ENCODE results near the gene MICALL2.

MICALL2 gene

DNA sequence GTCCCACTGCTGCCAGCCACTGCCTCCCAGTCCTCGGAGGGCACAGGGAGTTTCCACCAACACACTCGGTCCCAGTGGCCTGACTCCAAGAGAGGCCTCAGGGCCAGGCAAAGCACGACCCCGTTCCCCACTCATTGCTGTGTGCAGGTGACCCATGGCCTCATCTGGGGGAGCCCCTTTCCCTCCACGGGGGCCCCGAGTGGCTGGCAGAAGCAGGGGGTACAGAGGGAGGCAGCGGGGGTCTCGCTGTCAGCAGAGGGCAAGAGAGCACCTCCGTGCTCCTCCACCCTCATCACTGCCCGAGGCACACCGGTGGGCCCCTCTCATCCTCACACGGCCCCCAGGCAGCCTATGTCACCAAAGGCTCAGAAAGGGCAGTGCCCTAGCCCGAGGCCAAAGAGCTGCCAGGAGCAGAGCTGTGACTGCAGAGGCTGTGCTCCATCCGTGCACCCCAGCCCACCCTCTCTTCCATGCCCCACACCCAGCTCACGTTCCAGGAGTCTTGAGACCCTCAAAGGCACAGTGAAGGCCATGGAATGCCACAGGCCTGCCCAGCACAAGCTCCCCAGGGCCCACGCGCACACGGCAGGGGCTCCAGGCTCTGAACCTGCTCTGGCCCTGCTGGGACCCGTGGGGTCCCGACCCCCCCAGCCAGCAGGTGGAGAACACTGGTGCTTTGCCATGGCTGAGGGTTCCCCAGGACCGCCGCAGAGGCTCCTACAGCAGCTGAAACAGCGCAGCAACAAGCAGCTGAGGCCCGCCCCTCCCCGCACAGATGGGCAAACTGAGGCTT, 25.9 kb downstream of the MICALL2 start:
- TF ChIP-seq, protein P1, sequence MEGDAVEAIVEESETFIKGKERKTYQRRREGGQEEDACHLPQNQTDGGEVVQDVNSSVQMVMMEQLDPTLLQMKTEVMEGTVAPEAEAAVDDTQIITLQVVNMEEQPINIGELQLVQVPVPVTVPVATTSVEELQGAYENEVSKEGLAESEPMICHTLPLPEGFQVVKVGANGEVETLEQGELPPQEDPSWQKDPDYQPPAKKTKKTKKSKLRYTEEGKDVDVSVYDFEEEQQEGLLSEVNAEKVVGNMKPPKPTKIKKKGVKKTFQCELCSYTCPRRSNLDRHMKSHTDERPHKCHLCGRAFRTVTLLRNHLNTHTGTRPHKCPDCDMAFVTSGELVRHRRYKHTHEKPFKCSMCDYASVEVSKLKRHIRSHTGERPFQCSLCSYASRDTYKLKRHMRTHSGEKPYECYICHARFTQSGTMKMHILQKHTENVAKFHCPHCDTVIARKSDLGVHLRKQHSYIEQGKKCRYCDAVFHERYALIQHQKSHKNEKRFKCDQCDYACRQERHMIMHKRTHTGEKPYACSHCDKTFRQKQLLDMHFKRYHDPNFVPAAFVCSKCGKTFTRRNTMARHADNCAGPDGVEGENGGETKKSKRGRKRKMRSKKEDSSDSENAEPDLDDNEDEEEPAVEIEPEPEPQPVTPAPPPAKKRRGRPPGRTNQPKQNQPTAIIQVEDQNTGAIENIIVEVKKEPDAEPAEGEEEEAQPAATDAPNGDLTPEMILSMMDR (IDR thresholded peaks at IDR 0.05; ENCODE audit: low read depth, low read length, missing control alignments), result no peak
- H3K4me3 ChIP-seq (ENCODE audit: low read depth, low read length), result no peak overlapping the region
- no peak for DNase-seq (ENCODE audit: low read depth)

DNA sequence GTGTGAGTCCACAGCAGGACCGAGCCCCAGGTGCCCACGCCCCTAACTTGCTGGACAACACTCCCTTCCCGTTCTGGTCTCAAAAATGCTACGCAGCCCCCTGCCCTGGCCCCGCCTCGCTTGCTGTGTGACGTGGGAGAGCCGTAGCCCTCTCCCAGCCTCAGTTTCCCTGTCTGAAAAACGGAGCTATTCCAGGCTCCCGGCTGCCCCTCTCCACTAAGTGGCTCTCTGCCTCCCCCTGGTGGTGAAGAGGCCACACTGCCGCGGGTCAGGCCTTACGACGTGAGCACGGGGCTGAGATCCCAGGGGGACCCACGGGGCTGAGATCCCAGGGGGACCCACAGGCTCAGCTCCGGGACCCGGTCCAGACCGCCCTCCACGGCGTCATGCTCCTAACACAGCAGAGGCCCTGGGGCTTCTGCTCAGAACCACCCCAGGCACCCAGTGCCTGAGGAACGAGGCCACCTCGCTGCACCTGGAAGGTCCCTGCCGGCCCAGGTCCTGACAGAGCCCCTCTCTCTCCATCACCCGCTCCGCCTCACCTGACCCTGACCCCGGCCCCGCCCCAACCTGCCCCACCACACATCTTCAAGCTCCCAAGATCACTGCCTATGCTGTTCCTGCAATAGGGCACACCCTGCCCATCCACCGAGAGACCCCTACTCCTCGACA, 26.7 kb downstream of the MICALL2 start:
- no peak for DNase-seq (ENCODE audit: low read depth)
- no peak overlapping the region for H3K4me3 ChIP-seq (ENCODE audit: low read depth, low read length)
- TF ChIP-seq, protein P1 (IDR thresholded peaks at IDR 0.05; ENCODE audit: low read depth, low read length, missing control alignments), result peak; percentile 96

DNA sequence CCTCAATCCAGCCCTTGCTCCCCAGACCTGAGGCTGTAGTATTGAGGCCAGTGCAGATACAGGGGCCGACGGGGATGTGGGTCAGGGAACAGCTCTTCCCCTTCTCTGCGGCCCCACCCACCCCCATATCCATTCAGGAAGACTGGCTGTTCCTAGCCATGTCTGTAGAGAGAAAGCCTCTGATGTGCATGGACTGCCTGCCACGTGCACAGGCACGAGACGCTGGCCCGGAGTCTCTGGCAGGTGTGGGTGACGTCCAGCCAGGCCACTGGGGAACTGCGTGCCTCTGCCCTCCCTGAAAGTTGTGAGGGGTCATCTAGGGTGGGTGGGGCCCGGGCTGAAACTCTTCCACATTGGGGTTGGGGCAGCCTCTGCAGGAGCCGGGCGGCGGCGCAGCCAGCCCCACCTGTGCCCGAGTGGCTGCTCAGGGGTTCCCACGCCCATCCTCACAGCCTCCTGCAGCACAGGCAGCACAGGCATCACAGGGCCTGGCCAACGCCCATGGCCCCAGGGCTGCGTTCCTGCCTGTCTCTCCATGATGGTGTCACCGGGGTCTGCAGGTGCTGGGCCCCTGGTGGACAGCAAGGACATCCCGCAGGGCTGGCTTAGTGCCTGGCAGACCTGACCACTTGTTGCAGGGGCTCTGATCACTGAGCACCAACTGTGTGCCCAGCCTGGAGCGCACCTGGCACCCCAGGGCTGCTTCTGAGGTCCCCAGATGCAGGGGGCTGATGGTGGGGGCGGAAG, 27.5 kb downstream of the MICALL2 start:
- H3K4me3 ChIP-seq (ENCODE audit: low read depth, low read length), result no peak overlapping the region
- no peak for DNase-seq (ENCODE audit: low read depth)
- TF ChIP-seq, protein P1 (IDR thresholded peaks at IDR 0.05; ENCODE audit: low read depth, low read length, missing control alignments), result no peak

DNA sequence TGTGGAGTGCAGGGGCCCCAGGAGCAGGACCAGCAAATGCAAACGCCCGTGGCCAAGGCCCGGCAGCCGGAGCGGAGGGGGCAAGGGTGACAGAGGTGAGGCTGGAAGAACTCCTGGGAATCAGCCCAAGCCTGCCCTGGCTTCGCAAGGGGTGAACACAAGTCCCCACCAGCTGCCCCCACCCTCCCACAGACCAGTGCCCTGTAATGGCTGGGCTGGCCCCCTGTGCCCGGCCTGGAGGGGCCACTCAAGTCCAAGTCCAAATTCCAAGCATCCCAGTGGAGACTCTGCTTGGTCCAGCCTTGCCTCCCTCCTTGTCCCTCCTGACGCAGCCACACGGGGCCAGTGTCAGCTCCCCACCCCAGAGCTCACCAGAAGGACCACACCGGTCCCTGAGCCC, 28.0 kb downstream of the MICALL2 start:
- TF ChIP-seq, protein P1 (IDR thresholded peaks at IDR 0.05; ENCODE audit: low read depth, low read length, missing control alignments), result no peak
- no peak overlapping the region for H3K4me3 ChIP-seq (ENCODE audit: low read depth, low read length)
- DNase-seq (ENCODE audit: low read depth), result no peak

DNA sequence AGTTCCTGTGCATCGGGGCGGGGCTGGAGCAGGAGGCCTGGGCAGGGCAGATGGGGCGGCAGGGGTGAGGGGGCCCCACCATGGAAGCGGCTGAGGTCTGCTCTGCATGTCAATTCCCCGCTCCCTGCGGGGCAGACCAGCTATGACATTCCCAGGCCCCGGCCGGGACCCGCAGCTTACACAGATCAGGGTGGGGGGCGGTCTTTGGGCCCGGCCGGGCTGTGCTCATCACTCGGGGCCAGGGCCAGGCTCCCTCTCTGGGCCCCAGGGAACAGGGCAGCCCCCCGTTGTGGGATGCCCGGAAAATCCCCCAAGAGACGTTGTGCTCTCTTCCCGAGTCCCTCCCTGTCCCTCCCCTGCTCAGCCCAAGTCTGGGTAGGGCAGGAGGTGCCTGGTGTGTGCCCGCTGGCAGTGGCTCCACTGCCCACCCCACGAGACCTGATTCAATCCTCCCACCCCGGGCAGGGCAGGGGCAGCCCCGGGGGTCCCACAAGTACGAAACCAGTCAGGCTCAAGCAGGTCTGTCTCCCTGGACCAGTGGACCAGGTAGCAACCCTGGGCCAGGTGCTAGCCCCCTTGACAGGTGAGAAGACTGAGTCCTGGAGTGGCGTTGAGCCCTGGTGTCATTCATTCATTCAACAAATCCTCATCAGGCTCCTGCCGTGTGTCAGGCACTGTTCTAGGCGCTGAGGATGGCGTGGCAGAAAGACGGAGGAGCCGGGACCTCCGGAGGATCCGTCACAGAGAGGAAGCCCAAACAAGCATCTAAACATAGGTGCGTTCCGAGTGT, 29.0 kb downstream of the MICALL2 start:
- no peak overlapping the region for H3K4me3 ChIP-seq (ENCODE audit: low read depth, low read length)
- DNase-seq (ENCODE audit: low read depth), result no peak
- TF ChIP-seq, protein P1 (IDR thresholded peaks at IDR 0.05; ENCODE audit: low read depth, low read length, missing control alignments), result no peak

DNA sequence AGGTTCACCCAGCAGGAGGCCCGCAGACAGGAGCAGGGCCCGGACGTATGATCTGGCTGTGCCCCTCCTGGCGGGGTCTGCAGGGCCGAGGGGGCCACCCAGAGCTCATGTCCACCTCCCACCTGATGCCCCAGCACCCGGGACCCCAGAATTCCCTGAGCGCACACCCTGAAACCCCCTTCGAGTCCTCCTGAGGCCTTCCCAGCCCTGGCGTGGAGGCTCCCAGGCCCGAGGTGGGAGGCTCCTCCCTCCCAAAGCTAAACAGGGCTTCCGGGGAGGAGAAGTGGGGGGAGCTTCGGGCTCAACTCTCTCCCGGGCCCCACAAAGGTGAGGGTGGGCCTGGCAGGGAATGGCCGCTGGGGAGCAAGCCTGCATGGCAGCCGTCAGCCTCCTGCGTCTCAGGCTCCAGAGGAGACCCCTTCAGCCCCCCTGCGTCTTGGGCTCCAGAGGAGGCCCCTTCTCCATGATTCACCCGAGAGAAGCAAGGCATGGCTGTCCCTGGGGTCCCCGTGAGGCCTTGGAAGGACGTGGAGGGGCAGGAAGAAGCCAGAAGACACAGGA, 30.2 kb downstream of the MICALL2 start:
- DNase-seq (ENCODE audit: low read depth), result no peak
- TF ChIP-seq, protein P1 (IDR thresholded peaks at IDR 0.05; ENCODE audit: low read depth, low read length, missing control alignments), result no peak
- no peak overlapping the region for H3K4me3 ChIP-seq (ENCODE audit: low read depth, low read length)
